ENCODE results near the gene CEBPA.

CEBPA gene

DNA sequence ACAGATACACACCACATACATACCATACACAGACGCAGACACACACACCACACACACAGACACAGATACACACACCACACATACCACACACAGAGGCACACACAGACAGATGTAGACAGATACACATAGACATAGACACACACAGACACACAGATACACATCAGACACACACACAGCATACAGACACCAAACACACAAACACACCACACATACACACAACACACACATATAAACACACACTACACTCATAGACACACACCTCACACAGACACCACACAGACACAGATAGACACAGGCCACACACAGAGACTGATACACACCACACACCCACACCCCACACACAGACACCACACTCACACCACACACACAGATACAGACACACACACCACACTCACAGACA is 51.8 kb downstream of the CEBPA start:
- no peak for FAIRE-seq
- DNase-seq (ENCODE audit: insufficient read length, low spot score) = no peak
- TF ChIP-seq POLR2AphosphoS5 (IDR thresholded peaks at IDR 0.05; ENCODE audit: low read depth, low read length) = no peak
- no peak for TF ChIP-seq PAX5 (IDR thresholded peaks at IDR 0.05; ENCODE audit: insufficient read depth, low read length, severe bottlenecking)
- no peak for TF ChIP-seq TAF1 (IDR thresholded peaks at IDR 0.05; ENCODE audit: low read depth, low read length)
- TF ChIP-seq POU2F2 (IDR thresholded peaks at IDR 0.05; ENCODE audit: low read depth, low read length) = no peak
- TF ChIP-seq POLR2A (IDR thresholded peaks at IDR 0.05; ENCODE audit: low read depth, low read length) = no peak
- TF ChIP-seq SPI1 (IDR thresholded peaks at IDR 0.05; ENCODE audit: low read depth, low read length) = no peak
